GM12878 (cell line): Measurements from ENCODE around the gene PDPK1. TPM values are rescaled to one million over a fixed set of nuclear protein-coding genes. Genes with fewer than 3 reads are reported as not detected.

Experiments
- ATF7 ChIP-seq: fragments of 450-650 bp; IDR thresholded peaks from 2 replicates; pipeline ENCODE4 v1.6.1; 2016; ENCODE audit warnings: low read depth, mild to moderate bottlenecking
- CTCF ChIP-seq, 3 experiments: IDR thresholded peaks in 2 of 3; conservative IDR thresholded peaks in 1 of 3; 2 replicates each; pipeline ENCODE4 v1.5.1; 2011; ENCODE audit warnings: low read depth in 3 of 3, low read length in 3 of 3, mild to moderate bottlenecking in 3 of 3, control low read depth in 2 of 3, moderate library complexity in 2 of 3, inconsistent platforms in 1 of 3, mixed read lengths in 1 of 3; ENCODE audit not compliant: control insufficient read depth in 2 of 3, insufficient read depth in 1 of 3; ENCODE audit errors: extremely low read depth in 1 of 3
- EGR1 ChIP-seq, 2 experiments: IDR thresholded peaks; 1 replicate in 1 of 2; 2 replicates in 1 of 2; pipeline ENCODE4 v1.6.1; 2011 to 2012; ENCODE audit warnings: low read depth in 2 of 2, low read length in 2 of 2, borderline replicate concordance in 1 of 2, mild to moderate bottlenecking in 1 of 2, moderate library complexity in 1 of 2
- FOS ChIP-seq: IDR thresholded peaks from 3 replicates; pipeline ENCODE4 v1.6.1; 2011; ENCODE audit warnings: borderline replicate concordance; ENCODE audit not compliant: insufficient read length; ENCODE audit errors: extremely low read depth
- HDAC2 ChIP-seq: fragments of 200-600 bp; sonication (generic); IDR thresholded peaks from 2 replicates; pipeline ENCODE4 v1.6.1; 2017
- IRF4 ChIP-seq: IDR thresholded peaks from 2 replicates; pipeline ENCODE4 v1.6.1; 2011; ENCODE audit warnings: low read depth, low read length
- LARP7 ChIP-seq: fragments of 450-650 bp; IDR thresholded peaks from 2 replicates; pipeline ENCODE4 v1.6.1; 2017; ENCODE audit warnings: mild to moderate bottlenecking
- MLLT1 ChIP-seq: fragments of 450-650 bp; IDR thresholded peaks from 2 replicates; pipeline ENCODE4 v1.6.1; 2016; ENCODE audit warnings: mild to moderate bottlenecking
- NFIC ChIP-seq: IDR thresholded peaks from 2 replicates; pipeline ENCODE4 v1.6.1; 2012; ENCODE audit warnings: low read depth, mild to moderate bottlenecking, inconsistent platforms, low read length, moderate library complexity
- PAX8 ChIP-seq: fragments of 450-650 bp; IDR thresholded peaks from 2 replicates; pipeline ENCODE4 v1.6.1; 2017; ENCODE audit warnings: mild to moderate bottlenecking, moderate library complexity
- SIN3A ChIP-seq: IDR thresholded peaks from 2 replicates; pipeline ENCODE4 v1.6.1; 2012; ENCODE audit warnings: low read depth, low read length, improper control_type of control experiment
- TARDBP ChIP-seq: IDR thresholded peaks from 2 replicates; pipeline ENCODE4 v1.6.1; 2016; ENCODE audit warnings: borderline replicate concordance
- TCF3 ChIP-seq: IDR thresholded peaks from 2 replicates; pipeline ENCODE4 v1.6.1; 2012; ENCODE audit warnings: low read depth, mild to moderate bottlenecking, low read length, borderline replicate concordance; ENCODE audit not compliant: insufficient read depth
- ZBED1 ChIP-seq: IDR thresholded peaks from 2 replicates; pipeline ENCODE4 v1.6.1; 2016; ENCODE audit warnings: borderline replicate concordance
- ZNF207 ChIP-seq: fragments of 450-650 bp; IDR thresholded peaks from 2 replicates; pipeline ENCODE4 v1.6.1; 2014; ENCODE audit warnings: antibody characterized with exemption, mild to moderate bottlenecking, borderline replicate concordance
- polyA plus RNA-seq, 11 experiments: library from polyadenylated mRNA; depleted of rRNA in 4 of 11; unstranded in 6 of 11; stranded (reverse) in 5 of 11; fragments of >200 nt; fragmentation: Nextera tagmentation in 4 of 11; fragmentation: Illumina TruSeq in 1 of 11; extraction: Ambion mirVana in 4 of 11; extraction: Trizol in 1 of 11; gene quantifications; 1 replicate in 1 of 11; 2 replicates in 10 of 11; pipeline versions ENCODE4 v1.2.1 to v1.2.3, GENCODE V29; 2011 to 2016; ENCODE audit warnings: inconsistent platforms in 2 of 11, missing spikeins in 2 of 11, low read depth in 1 of 11
- total RNA-seq, 4 experiments: library from RNA; depleted of rRNA in 3 of 4; stranded (reverse); fragments of >200 nt in 3 of 4; fragmentation: Illumina TruSeq in 1 of 4; extraction: Trizol in 1 of 4; gene quantifications; 2 replicates each; pipeline versions ENCODE4 v1.2.1 to v1.2.3, GENCODE V29; 2013 to 2021
- TF ChIP-seq, protein P1 (sequence below): fragments of 450-650 bp; IDR thresholded peaks from 2 replicates; pipeline ENCODE4 v1.6.1; 2017; ENCODE audit warnings: mild to moderate bottlenecking, moderate library complexity
- TF ChIP-seq, protein P2 (sequence below): IDR thresholded peaks from 2 replicates; pipeline ENCODE4 v1.6.1; 2012; ENCODE audit warnings: improper control_type of control experiment, low read depth, low read length; ENCODE audit not compliant: insufficient replicate concordance

Gene PDPK1
- total and polyA plus RNA-seq, 10 of the 15 experiments (the other 5 are each of a cell fraction or from before 2014, with no cell fraction given): 3.9 to 41.3 (median 25.5) TPM

DNA sequence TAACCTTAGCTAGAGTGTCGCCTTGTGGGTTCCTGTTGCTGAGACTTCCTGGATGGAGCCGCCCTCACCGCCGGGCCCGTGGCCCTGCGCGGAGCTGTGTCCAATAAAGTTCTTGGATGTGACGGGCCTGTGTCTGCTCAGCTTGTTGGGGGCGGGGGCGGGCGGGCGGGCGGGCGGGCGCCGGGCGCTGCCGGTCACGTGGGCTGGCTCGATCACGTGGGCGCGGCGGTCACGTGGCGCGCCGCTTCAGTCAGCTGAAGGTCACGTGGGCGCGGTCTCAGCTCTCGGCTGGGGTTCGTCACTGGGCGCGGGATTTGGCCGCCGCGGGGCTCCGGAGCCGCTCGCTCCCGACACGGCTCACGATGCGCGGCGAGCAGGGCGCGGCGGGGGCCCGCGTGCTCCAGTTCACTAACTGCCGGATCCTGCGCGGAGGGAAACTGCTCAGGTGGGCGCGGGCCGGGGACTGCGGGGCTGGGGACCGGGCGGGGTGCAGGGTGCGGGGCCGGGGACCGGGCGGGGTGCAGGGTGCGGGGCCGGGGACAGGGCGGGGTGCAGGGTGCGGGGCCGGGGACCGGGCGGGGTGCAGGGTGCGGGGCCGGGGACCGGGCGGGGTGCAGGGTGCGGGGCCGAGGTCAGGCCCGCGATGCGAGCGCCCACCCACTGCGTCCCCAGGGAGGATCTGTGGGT lies 17.6 kb upstream of the PDPK1 start, which contains the start of gene AMDHD2 (continued):
- TF ChIP-seq, protein P1, sequence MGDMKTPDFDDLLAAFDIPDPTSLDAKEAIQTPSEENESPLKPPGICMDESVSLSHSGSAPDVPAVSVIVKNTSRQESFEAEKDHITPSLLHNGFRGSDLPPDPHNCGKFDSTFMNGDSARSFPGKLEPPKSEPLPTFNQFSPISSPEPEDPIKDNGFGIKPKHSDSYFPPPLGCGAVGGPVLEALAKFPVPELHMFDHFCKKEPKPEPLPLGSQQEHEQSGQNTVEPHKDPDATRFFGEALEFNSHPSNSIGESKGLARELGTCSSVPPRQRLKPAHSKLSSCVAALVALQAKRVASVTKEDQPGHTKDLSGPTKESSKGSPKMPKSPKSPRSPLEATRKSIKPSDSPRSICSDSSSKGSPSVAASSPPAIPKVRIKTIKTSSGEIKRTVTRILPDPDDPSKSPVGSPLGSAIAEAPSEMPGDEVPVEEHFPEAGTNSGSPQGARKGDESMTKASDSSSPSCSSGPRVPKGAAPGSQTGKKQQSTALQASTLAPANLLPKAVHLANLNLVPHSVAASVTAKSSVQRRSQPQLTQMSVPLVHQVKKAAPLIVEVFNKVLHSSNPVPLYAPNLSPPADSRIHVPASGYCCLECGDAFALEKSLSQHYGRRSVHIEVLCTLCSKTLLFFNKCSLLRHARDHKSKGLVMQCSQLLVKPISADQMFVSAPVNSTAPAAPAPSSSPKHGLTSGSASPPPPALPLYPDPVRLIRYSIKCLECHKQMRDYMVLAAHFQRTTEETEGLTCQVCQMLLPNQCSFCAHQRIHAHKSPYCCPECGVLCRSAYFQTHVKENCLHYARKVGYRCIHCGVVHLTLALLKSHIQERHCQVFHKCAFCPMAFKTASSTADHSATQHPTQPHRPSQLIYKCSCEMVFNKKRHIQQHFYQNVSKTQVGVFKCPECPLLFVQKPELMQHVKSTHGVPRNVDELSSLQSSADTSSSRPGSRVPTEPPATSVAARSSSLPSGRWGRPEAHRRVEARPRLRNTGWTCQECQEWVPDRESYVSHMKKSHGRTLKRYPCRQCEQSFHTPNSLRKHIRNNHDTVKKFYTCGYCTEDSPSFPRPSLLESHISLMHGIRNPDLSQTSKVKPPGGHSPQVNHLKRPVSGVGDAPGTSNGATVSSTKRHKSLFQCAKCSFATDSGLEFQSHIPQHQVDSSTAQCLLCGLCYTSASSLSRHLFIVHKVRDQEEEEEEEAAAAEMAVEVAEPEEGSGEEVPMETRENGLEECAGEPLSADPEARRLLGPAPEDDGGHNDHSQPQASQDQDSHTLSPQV: no peak
- TF ChIP-seq HDAC2 (no peak), ZNF207 (no peak), IRF4 (no peak), FOS (peak; percentile 89), TARDBP (peak; percentile 90), TCF3 (0 out of 2 replicates have a peak, but pooled peaks have one; percentile 46), NFIC (peak; percentile 89; the same call in 1 of the 2 replicates), EGR1 (IDR thresholded peaks at IDR 0.05; ENCODE audit: borderline replicate concordance in 1 of 2, low read depth in 2 of 2, low read length in 2 of 2) (peak; percentile 45 to 82), ZBED1 (no peak; the same call in 1 of the 2 replicates), ATF7 (no peak), PAX8 (no peak), LARP7 (0 out of 2 replicates have a peak, but pooled peaks have one; percentile 46), SIN3A (peak; percentile 97), CTCF (IDR thresholded peaks at IDR 0.05 in 2 of 3, conservative IDR thresholded peaks at IDR 0.05 in 1 of 3; ENCODE audit: control insufficient read depth in 2 of 3, extremely low read depth in 1 of 3, insufficient read depth in 1 of 3, low read depth in 3 of 3, low read length in 3 of 3) (no peak), MLLT1 (no peak)
- TF ChIP-seq, protein P2, sequence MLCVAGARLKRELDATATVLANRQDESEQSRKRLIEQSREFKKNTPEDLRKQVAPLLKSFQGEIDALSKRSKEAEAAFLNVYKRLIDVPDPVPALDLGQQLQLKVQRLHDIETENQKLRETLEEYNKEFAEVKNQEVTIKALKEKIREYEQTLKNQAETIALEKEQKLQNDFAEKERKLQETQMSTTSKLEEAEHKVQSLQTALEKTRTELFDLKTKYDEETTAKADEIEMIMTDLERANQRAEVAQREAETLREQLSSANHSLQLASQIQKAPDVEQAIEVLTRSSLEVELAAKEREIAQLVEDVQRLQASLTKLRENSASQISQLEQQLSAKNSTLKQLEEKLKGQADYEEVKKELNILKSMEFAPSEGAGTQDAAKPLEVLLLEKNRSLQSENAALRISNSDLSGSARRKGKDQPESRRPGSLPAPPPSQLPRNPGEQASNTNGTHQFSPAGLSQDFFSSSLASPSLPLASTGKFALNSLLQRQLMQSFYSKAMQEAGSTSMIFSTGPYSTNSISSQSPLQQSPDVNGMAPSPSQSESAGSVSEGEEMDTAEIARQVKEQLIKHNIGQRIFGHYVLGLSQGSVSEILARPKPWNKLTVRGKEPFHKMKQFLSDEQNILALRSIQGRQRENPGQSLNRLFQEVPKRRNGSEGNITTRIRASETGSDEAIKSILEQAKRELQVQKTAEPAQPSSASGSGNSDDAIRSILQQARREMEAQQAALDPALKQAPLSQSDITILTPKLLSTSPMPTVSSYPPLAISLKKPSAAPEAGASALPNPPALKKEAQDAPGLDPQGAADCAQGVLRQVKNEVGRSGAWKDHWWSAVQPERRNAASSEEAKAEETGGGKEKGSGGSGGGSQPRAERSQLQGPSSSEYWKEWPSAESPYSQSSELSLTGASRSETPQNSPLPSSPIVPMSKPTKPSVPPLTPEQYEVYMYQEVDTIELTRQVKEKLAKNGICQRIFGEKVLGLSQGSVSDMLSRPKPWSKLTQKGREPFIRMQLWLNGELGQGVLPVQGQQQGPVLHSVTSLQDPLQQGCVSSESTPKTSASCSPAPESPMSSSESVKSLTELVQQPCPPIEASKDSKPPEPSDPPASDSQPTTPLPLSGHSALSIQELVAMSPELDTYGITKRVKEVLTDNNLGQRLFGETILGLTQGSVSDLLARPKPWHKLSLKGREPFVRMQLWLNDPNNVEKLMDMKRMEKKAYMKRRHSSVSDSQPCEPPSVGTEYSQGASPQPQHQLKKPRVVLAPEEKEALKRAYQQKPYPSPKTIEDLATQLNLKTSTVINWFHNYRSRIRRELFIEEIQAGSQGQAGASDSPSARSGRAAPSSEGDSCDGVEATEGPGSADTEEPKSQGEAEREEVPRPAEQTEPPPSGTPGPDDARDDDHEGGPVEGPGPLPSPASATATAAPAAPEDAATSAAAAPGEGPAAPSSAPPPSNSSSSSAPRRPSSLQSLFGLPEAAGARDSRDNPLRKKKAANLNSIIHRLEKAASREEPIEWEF: no peak
